Activated CD4-positive, alpha-beta T cell treated with anti-CD3 and anti-CD28 coated beads, Interleukin-2, amount 50 U/mL, for 24 hours (primary cell): Measurements from ENCODE around the gene TIGD1.
"Not testable (repeated sequence)": the region's sequence is repeated elsewhere in the genome, so short reads cannot be mapped to it uniquely, and the experiment has no call there.

Source experiments
- DNase-seq, 2 donors: peaks; one replicate each; pipeline ENCODE4 v3.0.0-alpha.2; 2020; ENCODE audit warnings: low read depth in 1 of 2, low spot score in 1 of 2

Gene TIGD1

GRCh38 chr2:232571026-232571474, 20.7 kb upstream of the TIGD1 start:
- no peak for DNase-seq

- not testable (repeated sequence) for DNase-seq
Measured at GRCh38 chr2:232570481-232570880, 20.1 kb upstream of the TIGD1 start.

GRCh38 chr2:232569541-232569940, 19.2 kb upstream of the TIGD1 start:
- no peak for DNase-seq

GRCh38 chr2:232568161-232568560, 17.8 kb upstream of the TIGD1 start:
- no peak for DNase-seq

- no peak for DNase-seq
Measured at GRCh38 chr2:232567721-232568120, 17.4 kb upstream of the TIGD1 start.

GRCh38 chr2:232563580-232563979, 13.2 kb upstream of the TIGD1 start:
- no peak for DNase-seq

GRCh38 chr2:232562515-232563151, 12.3 kb upstream of the TIGD1 start:
- no peak for DNase-seq

- DNase-seq: no peak
Measured at GRCh38 chr2:232556426-232556825, 6.1 kb upstream of the TIGD1 start.

GRCh38 chr2:232551776-232552175, 1.4 kb upstream of the TIGD1 start:
- no peak for DNase-seq

- DNase-seq: no peak
Measured at GRCh38 chr2:232551250-232551638, 887 bp upstream of the TIGD1 start.

- no peak for DNase-seq
Measured at GRCh38 chr2:232549655-232550353, 553 bp downstream of the TIGD1 start.

- DNase-seq: no peak
Measured at GRCh38 chr2:232547991-232548390, 2.4 kb downstream of the TIGD1 start.

- DNase-seq: no peak
Measured at GRCh38 chr2:232545511-232546375, 4.6 kb downstream of the TIGD1 start.

GRCh38 chr2:232544674-232545073, 5.7 kb downstream of the TIGD1 start:
- DNase-seq: no peak

GRCh38 chr2:232543928-232544631, 6.3 kb downstream of the TIGD1 start:
- DNase-seq: no peak

- no peak for DNase-seq
Measured at GRCh38 chr2:232543491-232543890, 6.9 kb downstream of the TIGD1 start.

- no peak for DNase-seq
Measured at GRCh38 chr2:232542715-232543467, 7.5 kb downstream of the TIGD1 start.

- DNase-seq: no peak
Measured at GRCh38 chr2:232541961-232542714, 8.2 kb downstream of the TIGD1 start.

GRCh38 chr2:232541195-232541960, 9.0 kb downstream of the TIGD1 start:
- DNase-seq: no peak
